NT2/D1 (cell line): ENCODE data around the gene HOXA5.

Experiments used
- SUZ12 ChIP-seq: IDR thresholded peaks from 2 replicates; pipeline ENCODE4 v1.6.1; 2011; ENCODE audit not compliant: insufficient read length, insufficient read depth; ENCODE audit errors: extremely low read depth
- YY1 ChIP-seq: IDR thresholded peaks from 2 replicates; pipeline ENCODE4 v1.6.1; 2011; ENCODE audit not compliant: insufficient read length, insufficient read depth
- ZNF274 ChIP-seq: IDR thresholded peaks from 2 replicates; pipeline ENCODE4 v1.6.1; 2011; ENCODE audit warnings: mild to moderate bottlenecking, low read depth, low read length

DNA sequence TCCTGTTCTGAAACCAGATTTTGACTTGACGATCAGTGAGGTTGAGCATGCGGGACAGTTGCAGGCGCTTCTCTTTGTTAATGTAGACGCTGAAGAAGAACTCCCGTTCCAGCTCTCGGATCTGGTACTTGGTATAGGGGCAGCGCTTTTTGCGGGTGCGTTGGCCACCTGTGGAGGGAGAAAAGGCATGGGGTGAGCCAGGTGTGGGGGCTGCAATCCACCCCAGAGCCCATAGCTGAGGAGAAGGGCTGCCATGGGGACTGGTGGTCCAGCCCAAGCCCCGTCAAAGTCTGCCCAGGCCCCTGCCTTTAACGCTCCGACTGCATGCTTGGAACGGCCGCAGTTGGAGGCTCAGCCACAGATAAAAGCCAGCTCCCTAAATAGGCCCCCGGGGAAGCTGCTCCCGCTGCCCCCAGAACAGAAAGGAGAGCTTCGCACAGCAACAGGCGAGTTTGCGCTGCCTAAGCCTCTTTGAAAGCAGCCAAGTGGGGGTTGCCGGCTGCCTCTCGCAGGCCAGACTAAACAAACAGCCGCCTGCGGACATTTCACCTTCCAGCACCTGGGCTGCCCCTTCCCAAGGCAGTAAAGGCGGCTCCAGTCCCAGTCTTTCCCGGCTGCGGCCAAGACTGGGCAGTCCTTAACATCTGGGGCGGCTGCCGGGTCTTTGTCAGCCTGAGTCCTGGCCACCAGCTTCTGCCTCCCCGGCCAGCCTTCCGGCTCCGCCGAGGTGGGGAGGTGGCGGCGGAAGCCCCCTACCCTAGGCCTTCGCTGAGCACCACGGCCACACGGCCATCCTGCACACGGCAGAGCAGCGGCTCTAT is 39.6 kb upstream of the HOXA5 start:
- TF ChIP-seq ZNF274 (no peak), SUZ12 (peak; percentile 69), YY1 (no peak)
